Memory B cell (primary cell): ENCODE data around the gene KIF26B.

ENCODE experiments used
- ATAC-seq: fragments of 150-1000 bp; cut with Tn5 transposase; 2 replicates; pipeline ENCODE4 v1.10.0; 2021; ENCODE audit warnings: low read depth, mild to moderate bottlenecking, moderate library complexity
- DNase-seq, 2 donors: peaks; one replicate each; pipeline ENCODE4 v3.0.0; 2022; ENCODE audit warnings: low spot score in 2 of 2
- H3K27ac Mint-ChIP-seq: one replicate; pipeline ENCODE4 v1.8.0; 2022; ENCODE audit warnings: mild to moderate bottlenecking, moderate library complexity, mixed read lengths
- H3K27me3 Mint-ChIP-seq: one replicate; pipeline ENCODE4 v1.8.0; 2022; ENCODE audit warnings: mixed read lengths
- H3K36me3 Mint-ChIP-seq: one replicate; pipeline ENCODE4 v1.8.0; 2022; ENCODE audit warnings: mild to moderate bottlenecking, mixed read lengths
- H3K4me1 Mint-ChIP-seq: one replicate; pipeline ENCODE4 v1.8.0; 2022; ENCODE audit warnings: mixed read lengths
- H3K4me3 Mint-ChIP-seq: one replicate; pipeline ENCODE4 v1.8.0; 2022; ENCODE audit warnings: mild to moderate bottlenecking, moderate library complexity, mixed read lengths
- H3K9me3 Mint-ChIP-seq: one replicate; pipeline ENCODE4 v1.8.0; 2022; ENCODE audit warnings: mixed read lengths

Gene KIF26B

DNA sequence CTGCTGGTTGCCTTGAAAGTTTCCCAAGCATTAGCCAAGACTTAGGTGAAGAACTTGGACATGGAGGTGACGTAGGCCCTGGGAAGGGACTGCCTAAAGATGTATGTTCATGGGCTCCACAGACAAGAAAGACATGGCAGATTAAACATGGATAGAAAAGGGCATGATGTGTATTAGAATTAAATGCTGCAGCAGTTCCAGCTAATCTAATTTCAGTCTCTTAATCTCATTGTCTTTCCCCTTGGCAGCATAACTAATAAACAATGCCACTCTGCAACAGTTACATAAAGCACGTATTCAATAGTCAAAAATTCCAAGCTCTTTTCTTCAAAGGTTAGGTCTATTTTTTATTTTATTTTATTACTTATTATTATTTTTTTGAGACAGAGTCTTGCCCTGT, 251.6 kb downstream of the KIF26B start:
- Mint-ChIP-seq H3K36me3 (no peaks in the 10 kb centered on the region), H3K4me1 (no peaks in the 10 kb centered on the region), H3K4me3 (no peak overlapping the region), H3K9me3 (no peaks in the 10 kb centered on the region), H3K27me3 (peaks cover 8% of the 10 kb centered on the region), H3K27ac (no peak overlapping the region)
- ATAC-seq = no peak
- DNase-seq = no peak

DNA sequence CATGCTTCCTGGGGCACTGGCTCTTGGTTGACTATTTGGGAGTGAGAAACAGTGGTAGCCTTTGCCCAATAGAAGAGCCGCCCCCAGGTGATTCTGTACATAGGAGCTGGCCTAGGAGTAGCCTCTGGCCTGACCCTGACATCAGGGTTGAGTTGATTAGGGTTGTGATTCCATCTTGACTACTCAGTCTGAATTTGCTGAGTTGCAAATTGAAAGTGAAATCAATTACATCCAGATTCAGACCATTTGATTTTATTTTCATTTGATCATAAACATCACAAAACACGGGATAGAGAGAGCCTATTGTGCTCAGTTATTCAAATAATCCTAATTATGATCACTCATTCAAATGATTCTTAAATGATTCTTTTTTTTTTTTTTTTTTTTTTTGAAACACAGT, 253.2 kb downstream of the KIF26B start:
- Mint-ChIP-seq H3K36me3 (no peaks in the 10 kb centered on the region), H3K4me3 (no peak overlapping the region), H3K4me1 (no peaks in the 10 kb centered on the region), H3K9me3 (no peaks in the 10 kb centered on the region), H3K27ac (no peak overlapping the region), H3K27me3 (peaks cover 6% of the 10 kb centered on the region)
- no peak for DNase-seq
- no peak for ATAC-seq

- no peak for ATAC-seq
- Mint-ChIP-seq H3K27ac (no peak overlapping the region), H3K9me3 (no peaks in the 10 kb centered on the region), H3K4me3 (no peak overlapping the region), H3K36me3 (no peaks in the 10 kb centered on the region), H3K27me3 (peaks cover 6% of the 10 kb centered on the region), H3K4me1 (no peaks in the 10 kb centered on the region)
- DNase-seq = no peak
Observed at GRCh38 chr1:245409341-245410195, 254.8 kb downstream of the KIF26B start.

GRCh38 chr1:245411245-245412036, 256.7 kb downstream of the KIF26B start:
- no peaks in the 10 kb centered on the region for H3K9me3 Mint-ChIP-seq
- no peaks in the 10 kb centered on the region for H3K36me3 Mint-ChIP-seq
- H3K4me1 Mint-ChIP-seq = no peaks in the 10 kb centered on the region
- DNase-seq (no peak), ATAC-seq (no peak)
- H3K4me3 Mint-ChIP-seq = no peak overlapping the region
- H3K27ac Mint-ChIP-seq = no peak overlapping the region
- H3K27me3 Mint-ChIP-seq = peaks cover 3% of the 10 kb centered on the region

GRCh38 chr1:245412306-245412705, 257.5 kb downstream of the KIF26B start:
- DNase-seq (no peak), ATAC-seq (no peak)
- H3K4me3 Mint-ChIP-seq = no peak overlapping the region
- H3K36me3 Mint-ChIP-seq = no peaks in the 10 kb centered on the region
- no peak overlapping the region for H3K27ac Mint-ChIP-seq
- H3K9me3 Mint-ChIP-seq = no peaks in the 10 kb centered on the region
- H3K27me3 Mint-ChIP-seq = peaks cover 3% of the 10 kb centered on the region
- H3K4me1 Mint-ChIP-seq = no peaks in the 10 kb centered on the region

GRCh38 chr1:245416781-245417180, 262.0 kb downstream of the KIF26B start:
- Mint-ChIP-seq H3K9me3 (no peaks in the 10 kb centered on the region), H3K36me3 (no peaks in the 10 kb centered on the region), H3K27ac (no peak overlapping the region), H3K27me3 (peaks cover 1% of the 10 kb centered on the region), H3K4me1 (no peaks in the 10 kb centered on the region), H3K4me3 (no peak overlapping the region)
- no peak for ATAC-seq
- no peak for DNase-seq

DNA sequence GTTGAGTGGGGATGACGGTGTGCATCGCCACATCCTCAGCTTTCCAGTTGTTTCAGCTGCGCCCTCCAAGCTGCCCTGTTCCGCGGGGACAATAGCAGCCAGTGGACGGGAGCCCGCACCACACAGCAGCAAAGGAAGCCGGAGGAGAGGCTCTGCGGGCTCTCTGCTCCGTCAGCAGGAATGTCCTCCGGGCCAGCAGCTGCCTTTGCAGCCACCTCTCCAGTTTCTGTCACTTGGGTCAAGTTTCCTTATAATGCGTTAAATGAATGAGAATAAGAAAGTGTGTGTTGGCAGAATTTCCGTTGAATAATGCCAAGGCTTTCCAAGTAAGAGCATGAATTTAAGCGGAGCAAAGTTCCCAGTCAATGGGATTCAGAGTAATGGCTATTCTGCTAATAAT, 263.3 kb downstream of the KIF26B start:
- H3K4me3 Mint-ChIP-seq = no peak overlapping the region

GRCh38 chr1:245419461-245419978, 264.7 kb downstream of the KIF26B start:
- Mint-ChIP-seq H3K4me1 (no peaks in the 10 kb centered on the region), H3K36me3 (no peaks in the 10 kb centered on the region), H3K27ac (no peak overlapping the region), H3K4me3 (no peak overlapping the region), H3K9me3 (no peaks in the 10 kb centered on the region), H3K27me3 (peaks cover 1% of the 10 kb centered on the region)
- no peak for ATAC-seq
- DNase-seq = no peak

More for the DNA sequence above, 263.3 kb downstream of the KIF26B start:
- no peaks in the 10 kb centered on the region for H3K36me3 Mint-ChIP-seq
- peaks cover 1% of the 10 kb centered on the region for H3K27me3 Mint-ChIP-seq
- no peak for ATAC-seq
- H3K4me1 Mint-ChIP-seq = no peaks in the 10 kb centered on the region
- H3K27ac Mint-ChIP-seq = no peak overlapping the region
- DNase-seq = no peak
- no peaks in the 10 kb centered on the region for H3K9me3 Mint-ChIP-seq

GRCh38 chr1:245419989-245420388, 265.2 kb downstream of the KIF26B start:
- Mint-ChIP-seq H3K4me1 (no peaks in the 10 kb centered on the region), H3K4me3 (no peak overlapping the region), H3K9me3 (no peaks in the 10 kb centered on the region), H3K36me3 (no peaks in the 10 kb centered on the region), H3K27ac (no peak overlapping the region), H3K27me3 (peaks cover 1% of the 10 kb centered on the region)
- DNase-seq (no peak), ATAC-seq (no peak)

DNA sequence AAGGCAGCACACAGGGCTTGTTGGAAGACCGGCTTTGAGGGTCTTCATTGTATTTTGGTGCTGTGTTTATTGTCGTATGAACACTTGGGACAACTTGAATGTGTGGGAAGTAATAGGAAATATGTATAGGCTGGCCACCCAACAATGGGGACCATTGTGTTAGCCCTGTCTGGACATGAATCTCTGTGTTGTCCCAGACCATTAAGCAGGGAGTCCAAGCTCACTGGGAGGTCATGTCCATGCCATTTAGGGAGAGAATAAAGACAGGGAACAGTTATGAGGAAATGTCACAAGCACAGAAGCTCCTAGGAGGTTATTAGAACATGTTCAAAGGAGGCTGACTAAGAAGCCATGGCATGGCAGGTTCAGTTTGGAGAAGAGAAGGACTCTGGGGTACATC, 266.1 kb downstream of the KIF26B start:
- Mint-ChIP-seq H3K27me3 (peaks cover 1% of the 10 kb centered on the region), H3K9me3 (no peaks in the 10 kb centered on the region), H3K36me3 (no peaks in the 10 kb centered on the region), H3K4me3 (no peak overlapping the region), H3K27ac (no peak overlapping the region), H3K4me1 (no peaks in the 10 kb centered on the region)
- DNase-seq (no peak), ATAC-seq (no peak)

DNA sequence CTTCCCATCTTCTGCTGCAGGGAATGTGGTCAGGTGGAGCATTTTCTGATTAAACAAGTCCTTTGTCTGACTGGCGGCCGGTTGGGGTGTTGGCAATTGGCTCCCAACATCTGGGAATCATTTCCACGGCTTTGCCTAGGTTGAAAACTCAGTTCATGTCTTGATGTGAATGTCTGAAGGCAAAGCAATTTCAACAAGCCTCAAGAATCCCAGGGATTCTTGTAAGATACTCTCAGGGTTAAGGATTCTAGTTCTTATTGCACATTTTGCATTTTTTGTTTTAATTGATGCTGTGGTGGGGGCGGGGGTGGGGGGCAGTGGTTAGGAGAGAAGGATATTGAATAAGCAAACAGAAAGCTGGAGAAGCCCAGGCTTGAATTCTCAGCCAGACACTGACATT, 273.9 kb downstream of the KIF26B start:
- ATAC-seq (no peak), DNase-seq (no peak)
- Mint-ChIP-seq H3K9me3 (peaks cover 3% of the 10 kb centered on the region), H3K36me3 (no peaks in the 10 kb centered on the region), H3K27me3 (peaks cover 6% of the 10 kb centered on the region), H3K27ac (no peak overlapping the region), H3K4me1 (no peaks in the 10 kb centered on the region), H3K4me3 (no peak overlapping the region)

GRCh38 chr1:245431706-245432105, 276.9 kb downstream of the KIF26B start:
- ATAC-seq (no peak), DNase-seq (no peak)
- no peak overlapping the region for H3K4me3 Mint-ChIP-seq
- no peak overlapping the region for H3K27ac Mint-ChIP-seq
- no peaks in the 10 kb centered on the region for H3K4me1 Mint-ChIP-seq
- no peaks in the 10 kb centered on the region for H3K36me3 Mint-ChIP-seq
- peaks cover 10% of the 10 kb centered on the region for H3K27me3 Mint-ChIP-seq
- peaks cover 4% of the 10 kb centered on the region for H3K9me3 Mint-ChIP-seq

- no peak overlapping the region for H3K4me3 Mint-ChIP-seq
- no peak overlapping the region for H3K27ac Mint-ChIP-seq
- no peak for DNase-seq
- no peak for ATAC-seq
- no peaks in the 10 kb centered on the region for H3K4me1 Mint-ChIP-seq
- H3K36me3 Mint-ChIP-seq = no peaks in the 10 kb centered on the region
- H3K27me3 Mint-ChIP-seq = peaks cover 12% of the 10 kb centered on the region
- H3K9me3 Mint-ChIP-seq = peaks cover 4% of the 10 kb centered on the region
Observed at GRCh38 chr1:245432228-245432875, 277.6 kb downstream of the KIF26B start.

DNA sequence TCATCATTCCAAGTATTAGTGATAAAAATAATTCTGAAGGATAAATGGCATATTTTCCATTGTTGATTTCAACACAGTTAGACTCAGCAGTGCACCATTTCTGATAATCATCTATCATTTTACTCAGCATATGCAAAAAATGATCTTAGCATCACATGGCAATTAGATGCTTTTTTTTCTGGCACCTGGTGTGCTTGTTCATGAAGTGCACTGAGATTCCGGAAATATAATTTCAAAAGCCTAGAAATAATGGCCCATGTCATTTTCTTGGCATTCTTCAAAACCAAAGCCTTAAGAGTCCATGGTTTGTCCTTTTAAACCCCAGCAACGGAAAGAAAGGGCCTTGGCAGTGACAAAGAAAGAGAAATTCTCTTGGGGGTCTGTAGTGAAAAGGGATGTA, 278.8 kb downstream of the KIF26B start:
- Mint-ChIP-seq H3K36me3 (no peaks in the 10 kb centered on the region), H3K27me3 (peaks cover 13% of the 10 kb centered on the region), H3K9me3 (peaks cover 4% of the 10 kb centered on the region), H3K27ac (no peak overlapping the region), H3K4me1 (no peaks in the 10 kb centered on the region), H3K4me3 (no peak overlapping the region)
- ATAC-seq (no peak), DNase-seq (no peak)
